Measurements from ENCODE around the gene ACBD7. TPM values are rescaled to one million over a fixed set of nuclear protein-coding genes. Genes with fewer than 3 reads are reported as not detected.

The ACBD7 gene
- total RNA-seq, 1 donor = 0.81 TPM

DNA sequence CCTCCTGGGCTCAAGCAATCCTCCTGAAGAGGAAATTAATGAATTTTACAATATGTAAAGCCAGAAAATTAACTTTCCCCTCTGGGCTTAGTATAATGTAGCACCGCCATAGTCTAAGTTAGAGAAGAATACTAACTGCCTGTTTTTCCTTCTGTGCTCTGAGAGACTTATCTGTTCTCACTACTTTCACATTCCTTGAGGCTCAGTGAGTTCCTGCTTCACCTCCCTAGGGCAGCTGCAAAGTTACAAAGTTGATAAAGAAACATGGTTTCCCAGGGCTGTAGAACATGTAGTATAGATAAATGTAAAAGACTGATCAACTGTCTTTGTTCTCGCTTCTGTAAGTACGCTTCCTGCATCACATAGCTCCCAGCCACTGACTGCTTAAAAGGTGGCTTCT lies 60.8 kb downstream of the ACBD7 start:
- no peak for DNase-seq (ENCODE audit: low read depth in 2 of 3, low spot score in 2 of 3)

Other genes with a start within 250 kb of the ACBD7 start
- gene SUV39H2, start 209.9 kb downstream of the ACBD7 start, total RNA-seq = 4.8 TPM
- 12.9 TPM for gene DCLRE1C, start 134.7 kb downstream of the ACBD7 start, total RNA-seq
- gene MEIG1, start 129.4 kb downstream of the ACBD7 start, total RNA-seq = not detected
- not detected for gene OLAH, start 44.8 kb downstream of the ACBD7 start, total RNA-seq
- 11.0 TPM for gene RPP38, start 8.6 kb upstream of the ACBD7 start, total RNA-seq
- 4.6 TPM for gene NMT2, start 79.9 kb upstream of the ACBD7 start, total RNA-seq